Right atrium auricular region (tissue), 2 donors: ENCODE results near the gene NSD1. TPM values are rescaled to one million over a fixed set of nuclear protein-coding genes. Genes with fewer than 3 reads are reported as not detected.

Experiments used
- DNase-seq: peaks from one replicate; pipeline ENCODE4 v3.0.0-alpha.2; 2019; ENCODE audit warnings: low spot score
- H3K27ac ChIP-seq, 2 donors: fragments of 200-600 bp; sonication (generic); 1 replicate in 1 of 2; 2 replicates in 1 of 2; pipeline ENCODE4 v1.5.1; 2016 to 2019
- H3K27me3 ChIP-seq, 2 donors: fragments of 200-600 bp; sonication (generic); one replicate each; pipeline versions ENCODE4 v1.5.1 to v1.6.0; 2017 to 2019
- H3K36me3 ChIP-seq: fragments of 200-600 bp; sonication (generic); one replicate; pipeline ENCODE4 v1.5.1; 2016
- H3K4me1 ChIP-seq, 2 donors: fragments of 200-600 bp; sonication (generic); one replicate each; pipeline versions ENCODE4 v1.5.1 to v1.6.0; 2017 to 2019
- H3K4me3 ChIP-seq, 2 donors: fragments of 200-600 bp; sonication (generic); 1 replicate in 1 of 2; 2 replicates in 1 of 2; pipeline ENCODE4 v1.5.1; 2017 to 2019; ENCODE audit warnings: mild to moderate bottlenecking in 1 of 2, moderate library complexity in 1 of 2
- H3K9me3 ChIP-seq, 2 donors: fragments of 200-600 bp; sonication (generic); one replicate each; pipeline ENCODE4 v1.5.1; 2019
- CTCF ChIP-seq, 2 donors: fragments of 200-600 bp; sonication (generic); IDR thresholded peaks; one replicate each; pipeline ENCODE4 v1.5.1; 2019; ENCODE audit warnings: antibody characterized with exemption in 2 of 2
- total RNA-seq, 2 donors: library from RNA; depleted of rRNA; stranded (reverse); fragments of >200 nt; gene quantifications; one replicate each; pipeline ENCODE4 v1.1.0, GENCODE V29; 2016

The NSD1 gene
- total RNA-seq, 2 donors from 2014 or later = 25.4 to 26.7 TPM

DNA sequence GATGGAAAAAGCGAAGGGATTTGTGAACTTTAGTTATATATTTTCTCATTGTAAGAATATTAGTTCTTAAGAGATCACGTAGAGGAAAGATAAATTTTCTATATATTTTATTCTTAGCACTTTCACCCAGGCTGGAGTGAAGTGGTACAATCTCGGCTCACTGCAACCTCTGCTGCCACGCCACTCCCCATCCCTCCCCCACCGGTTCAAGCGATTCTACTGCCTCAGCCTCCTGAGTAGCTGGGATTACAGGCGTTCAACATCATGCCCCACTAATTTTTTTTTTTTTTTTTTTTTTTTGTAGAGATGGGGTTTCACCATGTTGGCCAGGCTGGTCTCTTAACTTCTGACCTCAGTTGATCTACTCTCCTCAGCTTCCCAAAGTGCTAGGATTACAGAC, 127.4 kb downstream of the NSD1 start:
- H3K4me1 ChIP-seq = no peaks in the 10 kb centered on the region
- H3K36me3 ChIP-seq = peaks cover 82% of the 10 kb centered on the region
- TF ChIP-seq CTCF (IDR thresholded peaks at IDR 0.05) = no peak
- H3K27ac ChIP-seq = no peak overlapping the region
- H3K9me3 ChIP-seq = no peaks in the 10 kb centered on the region
- no peaks in the 10 kb centered on the region for H3K27me3 ChIP-seq
- no peak for DNase-seq
- no peak overlapping the region for H3K4me3 ChIP-seq

- Histone ChIP-seq H3K27me3 (no peaks in the 10 kb centered on the region), H3K4me3 (no peak overlapping the region), H3K27ac (no peak overlapping the region), H3K9me3 (no peaks in the 10 kb centered on the region), H3K4me1 (no peaks in the 10 kb centered on the region), H3K36me3 (peaks cover 82% of the 10 kb centered on the region)
- DNase-seq = no peak
- TF ChIP-seq CTCF (IDR thresholded peaks at IDR 0.05) = no peak
Measured at GRCh38 chr5:177261510-177261909, 127.9 kb downstream of the NSD1 start.

- no peak overlapping the region for H3K27ac ChIP-seq
- DNase-seq = no peak
- H3K4me1 ChIP-seq = no peaks in the 10 kb centered on the region
- no peaks in the 10 kb centered on the region for H3K9me3 ChIP-seq
- H3K36me3 ChIP-seq = peaks cover 80% of the 10 kb centered on the region
- no peaks in the 10 kb centered on the region for H3K27me3 ChIP-seq
- TF ChIP-seq CTCF (IDR thresholded peaks at IDR 0.05) = no peak
- H3K4me3 ChIP-seq = no peak overlapping the region
Measured at GRCh38 chr5:177264178-177264577, 130.6 kb downstream of the NSD1 start.

DNA sequence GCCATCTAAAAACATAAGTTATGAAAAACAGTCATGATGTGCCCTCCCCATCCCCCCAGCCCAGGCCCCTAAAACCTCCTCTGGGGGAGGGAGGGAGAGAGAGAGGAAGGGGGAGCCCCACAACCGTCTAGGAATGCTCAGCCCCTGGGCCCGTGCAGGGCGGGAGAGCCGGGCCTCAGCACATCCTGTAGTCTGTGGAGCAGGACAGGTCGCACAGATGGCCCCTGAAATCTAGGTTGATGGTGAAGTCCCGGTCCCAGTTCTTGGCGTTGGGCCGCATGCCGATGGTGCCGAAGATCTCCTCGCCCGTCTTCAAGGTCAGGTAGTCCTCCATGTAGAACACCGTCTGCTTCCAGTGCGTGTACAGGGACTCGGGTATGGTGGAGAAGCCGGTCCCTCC, 131.8 kb downstream of the NSD1 start:
- H3K27ac ChIP-seq = no peak overlapping the region
- H3K36me3 ChIP-seq = peaks cover 80% of the 10 kb centered on the region
- no peak for DNase-seq
- no peaks in the 10 kb centered on the region for H3K4me1 ChIP-seq
- H3K4me3 ChIP-seq = no peak overlapping the region
- no peaks in the 10 kb centered on the region for H3K9me3 ChIP-seq
- TF ChIP-seq CTCF (IDR thresholded peaks at IDR 0.05) = no peak
- no peaks in the 10 kb centered on the region for H3K27me3 ChIP-seq

- no peak for TF ChIP-seq CTCF (IDR thresholded peaks at IDR 0.05)
- Histone ChIP-seq H3K9me3 (no peaks in the 10 kb centered on the region), H3K36me3 (peaks cover 71% of the 10 kb centered on the region), H3K27me3 (no peaks in the 10 kb centered on the region), H3K4me3 (no peak overlapping the region), H3K4me1 (no peaks in the 10 kb centered on the region), H3K27ac (no peak overlapping the region)
- DNase-seq = no peak
Measured at GRCh38 chr5:177269232-177269895, 135.8 kb downstream of the NSD1 start.

DNA sequence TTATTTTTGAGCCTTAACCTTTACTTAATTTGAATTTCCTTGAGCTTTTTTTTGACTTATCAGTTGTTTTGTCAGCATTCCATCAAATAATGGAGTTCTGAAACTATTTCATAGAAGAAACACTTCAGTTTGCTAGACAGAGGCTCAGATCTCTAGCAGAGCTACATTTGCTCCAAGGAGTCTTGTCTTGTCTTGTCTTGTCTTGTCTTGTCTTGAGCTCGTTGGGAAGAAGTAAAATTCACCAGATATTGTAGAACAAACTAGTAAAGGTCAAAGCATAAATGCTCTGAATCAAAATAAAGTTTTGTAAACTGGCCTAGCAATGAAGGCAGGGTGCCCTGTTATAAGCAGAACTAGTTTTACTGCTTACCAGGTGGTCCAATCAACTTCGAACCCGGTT, 136.4 kb downstream of the NSD1 start:
- Histone ChIP-seq H3K36me3 (peaks cover 77% of the 10 kb centered on the region), H3K4me3 (no peak overlapping the region), H3K27me3 (no peaks in the 10 kb centered on the region), H3K4me1 (no peaks in the 10 kb centered on the region), H3K27ac (no peak overlapping the region), H3K9me3 (no peaks in the 10 kb centered on the region)
- TF ChIP-seq CTCF (IDR thresholded peaks at IDR 0.05) = no peak
- no peak for DNase-seq
